HAP-1 (cell line): ENCODE measurements around the gene UNC13C.

Source experiments
- DNase-seq, 2 experiments: peaks; one replicate each; pipeline ENCODE4 v3.0.0-alpha.2; 2016 to 2020; ENCODE audit warnings: low spot score in 2 of 2
- H3K27me3 ChIP-seq: fragments of 250-450 bp; sonication (Bioruptor Pico); 2 replicates; pipeline ENCODE4 v1.5.1; 2020; ENCODE audit warnings: low read depth, mild to moderate bottlenecking, moderate library complexity
- H3K36me3 ChIP-seq: fragments of 250-450 bp; sonication (Bioruptor Pico); replicated peaks from 2 replicates; pipeline ENCODE4 v1.5.1; 2020; ENCODE audit warnings: mild to moderate bottlenecking
- H3K4me1 ChIP-seq: fragments of 250-450 bp; sonication (Bioruptor Pico); 2 replicates; pipeline ENCODE4 v1.5.1; 2020; ENCODE audit warnings: mild to moderate bottlenecking
- H3K4me3 ChIP-seq: fragments of 250-450 bp; sonication (Bioruptor Pico); 2 replicates; pipeline ENCODE4 v1.5.1; 2020; ENCODE audit warnings: mild to moderate bottlenecking, moderate library complexity
- H3K9me3 ChIP-seq: fragments of 250-450 bp; sonication (Bioruptor Pico); 2 replicates; pipeline ENCODE4 v1.5.1; 2020; ENCODE audit warnings: mild to moderate bottlenecking, moderate library complexity
- in situ Hi-C: fragments of 300-500 bp; cut with MboI; formaldehyde crosslinking; loops from 3 replicates; pipeline ENCODE4 v1.14.3; 2020; ENCODE audit warnings: low sequenced_read_pairs, inconsistent platforms, mixed read lengths

The UNC13C gene

GRCh38 chr15:54307252-54307902 lies 329.1 kb downstream of the UNC13C start:
- no peaks in the 10 kb centered on the region for H3K36me3 ChIP-seq
- no peaks in the 10 kb centered on the region for H3K9me3 ChIP-seq
- H3K27me3 ChIP-seq = no peaks in the 10 kb centered on the region
- no peak for DNase-seq
- no peak overlapping the region for H3K4me3 ChIP-seq
- H3K4me1 ChIP-seq = no peaks in the 10 kb centered on the region
- in situ Hi-C loops = no loop called here

GRCh38 chr15:54307926-54308325 lies 329.7 kb downstream of the UNC13C start:
- Histone ChIP-seq H3K27me3 (no peaks in the 10 kb centered on the region), H3K9me3 (no peaks in the 10 kb centered on the region), H3K36me3 (no peaks in the 10 kb centered on the region), H3K4me3 (no peak overlapping the region), H3K4me1 (no peaks in the 10 kb centered on the region; the same call in 1 of the 2 replicates)
- in situ Hi-C loops = no loop called here
- DNase-seq = no peak

DNA sequence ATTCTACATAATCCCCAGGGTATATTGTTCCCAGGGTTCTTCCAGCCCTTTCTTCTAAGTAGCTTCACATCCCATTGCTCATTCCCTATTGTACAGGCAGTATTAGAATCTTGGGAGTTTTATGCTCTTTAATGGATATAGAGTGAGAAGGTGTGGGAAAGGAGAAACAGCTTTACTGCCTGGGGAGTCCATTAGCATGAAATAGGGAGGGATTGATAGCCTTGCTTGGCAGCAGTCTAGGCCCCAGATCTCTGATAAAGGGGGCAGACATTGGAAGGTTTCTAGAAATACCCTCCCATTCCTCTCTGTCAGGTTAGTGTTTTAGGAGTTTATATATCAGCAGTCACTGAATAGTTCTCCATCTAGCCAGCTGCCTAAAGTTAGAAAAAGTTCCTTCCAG lies 334.3 kb downstream of the UNC13C start:
- Histone ChIP-seq H3K27me3 (no peaks in the 10 kb centered on the region), H3K4me1 (no peaks in the 10 kb centered on the region; the same call in 1 of the 2 replicates), H3K36me3 (no peaks in the 10 kb centered on the region), H3K4me3 (no peak overlapping the region), H3K9me3 (no peaks in the 10 kb centered on the region)
- in situ Hi-C loops = no loop called here
- DNase-seq = peak; percentile 10 to 83

DNA sequence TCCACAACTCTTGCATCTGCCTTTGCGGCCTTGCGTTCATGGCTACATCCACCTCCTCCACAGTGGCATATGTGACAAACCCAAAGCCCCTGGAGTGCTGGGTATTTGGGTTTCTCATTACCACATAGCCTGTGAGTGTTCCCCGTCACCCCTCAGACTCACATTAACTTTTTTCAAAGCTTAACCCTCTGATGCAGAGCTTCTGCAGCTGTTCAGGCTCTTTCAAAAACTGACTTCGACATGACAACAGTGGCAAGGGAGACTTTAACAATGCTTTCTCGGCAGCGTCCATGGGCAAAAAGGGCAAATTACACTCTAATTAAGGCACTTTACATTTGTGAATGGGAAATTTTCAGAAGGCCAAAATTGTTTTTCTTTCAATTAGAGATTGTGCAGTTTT lies 343.2 kb downstream of the UNC13C start:
- H3K27me3 ChIP-seq = no peaks in the 10 kb centered on the region
- no peak overlapping the region for H3K4me3 ChIP-seq
- DNase-seq = no peak
- no peaks in the 10 kb centered on the region for H3K9me3 ChIP-seq
- peaks cover 9% of the 10 kb centered on the region for H3K4me1 ChIP-seq
- no peaks in the 10 kb centered on the region for H3K36me3 ChIP-seq
- in situ Hi-C loops = no loop called here

DNA sequence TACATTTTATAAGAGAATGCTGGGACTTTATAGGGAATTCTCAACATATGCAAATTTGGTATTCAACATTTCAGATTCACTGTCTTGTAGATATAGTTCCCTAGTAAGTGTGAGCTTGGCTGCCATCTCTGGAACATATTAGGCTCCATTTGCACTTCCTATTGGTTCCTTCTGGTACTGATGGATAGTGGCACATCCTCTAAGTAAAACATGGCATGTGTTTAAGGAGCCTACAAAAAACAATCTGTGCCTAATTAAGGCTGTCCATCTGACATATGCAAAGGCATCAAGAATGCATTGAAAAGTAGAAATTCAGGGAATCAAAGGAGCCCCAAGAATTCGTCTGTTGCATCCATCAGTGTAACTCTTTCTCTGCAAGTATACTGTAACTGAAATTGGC lies 344.1 kb downstream of the UNC13C start:
- Histone ChIP-seq H3K9me3 (no peaks in the 10 kb centered on the region), H3K4me1 (peaks cover 12% of the 10 kb centered on the region), H3K4me3 (no peak overlapping the region), H3K27me3 (no peaks in the 10 kb centered on the region), H3K36me3 (no peaks in the 10 kb centered on the region)
- in situ Hi-C loops = no loop called here
- DNase-seq = no peak

- no peak for DNase-seq
- Histone ChIP-seq H3K9me3 (no peaks in the 10 kb centered on the region), H3K4me3 (no peak overlapping the region), H3K4me1 (no peaks in the 10 kb centered on the region), H3K27me3 (no peaks in the 10 kb centered on the region), H3K36me3 (no peaks in the 10 kb centered on the region)
- in situ Hi-C loops = no loop called here
These were observed 367.1 kb downstream of the UNC13C start for GRCh38 chr15:54345301-54345700.

GRCh38 chr15:54345827-54346226 lies 367.6 kb downstream of the UNC13C start:
- DNase-seq = no peak
- H3K9me3 ChIP-seq = no peaks in the 10 kb centered on the region
- no peak overlapping the region for H3K4me3 ChIP-seq
- in situ Hi-C loops = no loop called here
- H3K27me3 ChIP-seq = no peaks in the 10 kb centered on the region
- no peaks in the 10 kb centered on the region for H3K4me1 ChIP-seq
- H3K36me3 ChIP-seq = no peaks in the 10 kb centered on the region

DNA sequence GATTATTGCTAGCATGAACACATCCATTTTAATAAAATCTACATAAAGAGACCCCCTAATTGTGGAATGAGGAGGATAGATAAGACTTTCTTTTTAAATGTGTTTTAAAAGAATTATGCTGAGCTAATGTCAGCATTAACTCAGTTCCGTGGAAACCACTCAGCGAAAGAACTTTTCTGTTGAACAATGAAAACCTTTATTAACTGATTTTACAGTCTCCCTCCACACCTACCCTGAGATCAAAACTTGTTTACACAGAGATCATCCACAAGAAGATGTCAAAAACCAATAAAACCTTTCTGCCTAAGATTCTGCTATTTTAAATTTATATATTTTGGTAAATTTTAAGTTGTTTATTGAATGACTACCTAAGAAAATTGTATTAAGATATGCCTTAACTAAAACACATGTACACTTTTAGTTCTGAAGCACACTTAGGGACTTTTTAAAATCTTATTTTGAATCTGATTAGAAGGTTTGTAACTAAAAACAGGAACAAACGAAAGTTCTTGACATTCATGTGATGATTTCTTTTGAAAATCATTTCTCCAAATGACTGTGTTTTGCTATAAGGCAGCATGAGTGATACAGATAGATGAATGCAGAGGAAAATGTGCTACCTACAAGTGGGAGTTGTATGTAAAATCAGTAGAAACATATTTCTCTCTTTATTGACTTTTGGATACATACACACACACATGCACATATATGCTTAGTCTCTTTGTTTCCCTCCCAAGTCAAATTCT lies 369.0 kb downstream of the UNC13C start:
- Histone ChIP-seq H3K9me3 (no peaks in the 10 kb centered on the region), H3K36me3 (no peaks in the 10 kb centered on the region), H3K27me3 (no peaks in the 10 kb centered on the region), H3K4me1 (no peaks in the 10 kb centered on the region), H3K4me3 (no peak overlapping the region)
- no peak for DNase-seq
- in situ Hi-C loops = no loop called here

DNA sequence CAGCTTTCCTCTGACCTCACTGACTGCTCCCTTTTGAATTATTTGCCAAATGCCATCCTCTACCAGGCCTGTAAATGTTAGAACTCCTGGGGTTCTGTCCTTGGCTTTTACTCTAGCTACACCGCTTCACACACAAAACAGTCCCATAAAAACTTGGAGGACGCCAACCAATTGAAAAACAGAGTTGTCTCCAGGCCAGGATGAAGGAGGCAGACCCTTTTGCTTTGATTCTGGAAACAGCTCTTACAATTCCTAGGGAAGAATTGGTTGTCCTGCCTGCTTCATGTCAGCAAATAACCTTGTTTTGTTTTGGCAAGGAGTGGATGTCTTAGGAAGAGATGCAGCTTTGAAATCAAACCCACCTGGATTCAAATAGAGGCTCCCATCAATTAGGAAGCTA lies 375.5 kb downstream of the UNC13C start:
- H3K4me3 ChIP-seq = no peak overlapping the region
- no peaks in the 10 kb centered on the region for H3K4me1 ChIP-seq
- H3K9me3 ChIP-seq = no peaks in the 10 kb centered on the region
- no peaks in the 10 kb centered on the region for H3K36me3 ChIP-seq
- in situ Hi-C loops = no loop called here
- H3K27me3 ChIP-seq = no peaks in the 10 kb centered on the region
- no peak for DNase-seq

DNA sequence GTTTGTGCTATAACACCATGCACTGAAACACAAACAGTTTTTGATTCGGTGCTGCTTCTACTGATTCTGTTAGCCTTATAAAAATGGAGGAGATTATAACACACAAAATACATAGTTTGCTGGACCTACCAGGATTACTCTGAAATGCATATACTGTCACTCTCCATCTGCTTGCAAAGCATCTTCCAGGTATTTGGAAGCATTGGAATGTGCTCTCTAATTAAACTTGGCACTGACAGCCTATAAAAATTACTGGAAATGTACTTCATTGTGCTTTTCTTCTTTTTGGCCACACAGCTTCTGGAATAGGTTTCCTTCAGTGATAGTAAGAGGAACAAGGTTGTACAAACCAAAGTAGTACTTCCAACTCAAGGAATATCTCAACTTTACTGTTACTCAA lies 376.1 kb downstream of the UNC13C start:
- no peaks in the 10 kb centered on the region for H3K36me3 ChIP-seq
- no peak for DNase-seq
- no peak overlapping the region for H3K4me3 ChIP-seq
- H3K9me3 ChIP-seq = no peaks in the 10 kb centered on the region
- H3K4me1 ChIP-seq = no peaks in the 10 kb centered on the region
- H3K27me3 ChIP-seq = no peaks in the 10 kb centered on the region
- in situ Hi-C loops = no loop called here

- no peak for DNase-seq
- Histone ChIP-seq H3K36me3 (no peaks in the 10 kb centered on the region), H3K4me1 (no peaks in the 10 kb centered on the region), H3K4me3 (no peak overlapping the region), H3K9me3 (0 out of 2 replicates have a peak, but pooled peaks cover 3% of the 10 kb centered on the region), H3K27me3 (no peaks in the 10 kb centered on the region)
- in situ Hi-C loops = no loop called here
These were observed 386.7 kb downstream of the UNC13C start for GRCh38 chr15:54364961-54365360.

- no peak overlapping the region for H3K4me3 ChIP-seq
- no peaks in the 10 kb centered on the region for H3K27me3 ChIP-seq
- H3K4me1 ChIP-seq = no peaks in the 10 kb centered on the region
- no peak for DNase-seq
- in situ Hi-C loops = no loop called here
- no peaks in the 10 kb centered on the region for H3K9me3 ChIP-seq
- no peaks in the 10 kb centered on the region for H3K36me3 ChIP-seq
These were observed 395.1 kb downstream of the UNC13C start for GRCh38 chr15:54373332-54373731.

- Histone ChIP-seq H3K4me1 (no peaks in the 10 kb centered on the region), H3K27me3 (no peaks in the 10 kb centered on the region), H3K36me3 (no peaks in the 10 kb centered on the region), H3K4me3 (no peak overlapping the region), H3K9me3 (no peaks in the 10 kb centered on the region)
- DNase-seq = no peak
- in situ Hi-C loops = no loop called here
These were observed 396.1 kb downstream of the UNC13C start for GRCh38 chr15:54374184-54374952.

DNA sequence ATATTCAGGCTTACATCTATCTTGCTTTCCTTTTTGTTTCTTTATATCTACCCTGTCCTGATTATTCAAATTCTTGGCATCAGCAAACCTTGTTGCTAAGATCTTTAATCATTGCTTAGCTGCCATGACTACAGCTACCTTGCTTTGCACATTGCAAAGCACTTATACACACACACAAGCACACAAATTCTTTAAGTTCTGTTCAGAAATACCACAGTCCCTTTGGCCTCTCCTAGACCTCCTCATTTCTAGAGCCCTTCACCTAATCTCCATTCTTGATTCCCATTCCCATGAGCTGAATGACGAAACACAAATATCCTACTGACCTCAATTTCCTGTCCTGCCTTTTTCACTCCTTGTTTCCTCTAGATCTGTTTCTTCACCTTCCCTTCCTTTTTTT lies 409.6 kb downstream of the UNC13C start:
- Histone ChIP-seq H3K36me3 (no peaks in the 10 kb centered on the region), H3K9me3 (no peaks in the 10 kb centered on the region), H3K4me1 (no peaks in the 10 kb centered on the region), H3K27me3 (no peaks in the 10 kb centered on the region), H3K4me3 (no peak overlapping the region)
- DNase-seq = no peak
- in situ Hi-C loops = no loop called here
